ENCODE data around the gene PIGQ. TPM values are rescaled to one million over a fixed set of nuclear protein-coding genes. Genes with fewer than 3 reads are reported as not detected.

The PIGQ gene
- total and polyA plus RNA-seq, 2 experiments from 2014 or later: 30.2 to 62.3 TPM

GRCh38 chr16:603933-604332, 34.2 kb downstream of the PIGQ start (continued):
- TF ChIP-seq EZH2 (IDR thresholded peaks at IDR 0.05; ENCODE audit: low read depth, unreplicated experiment) (no peak), ETS1 (IDR thresholded peaks at IDR 0.05) (no peak), STAT1 (IDR thresholded peaks at IDR 0.05; ENCODE audit: unreplicated experiment) (no peak), JUNB (IDR thresholded peaks at IDR 0.05; ENCODE audit: unreplicated experiment) (no peak), ZNF331 (CRISPR knock-in tag; IDR thresholded peaks at IDR 0.05; ENCODE audit: low read depth) (no peak), EZH2phosphoT487 (IDR thresholded peaks at IDR 0.05; ENCODE audit: unreplicated experiment) (no peak), ZNF462 (CRISPR knock-in tag; IDR thresholded peaks at IDR 0.05) (no peak)

- Histone ChIP-seq H3K27ac (ENCODE audit: low read depth) (no peak overlapping the region), H3K4me3 (no peak overlapping the region), H4K20me1 (replicated peaks; ENCODE audit: insufficient read depth) (peaks cover 4% of the 10 kb centered on the region; the same call in 1 of the 2 replicates), H2AFZ (no peak overlapping the region), H3K4me2 (no peak overlapping the region), H3K36me3 (ENCODE audit: insufficient read depth) (no peaks in the 10 kb centered on the region), H3K9me2 (ENCODE audit: insufficient read depth) (no peaks in the 10 kb centered on the region), H3F3A (replicated peaks; ENCODE audit: low read depth) (peaks cover 4% of the 10 kb centered on the region), H3K79me2 (replicated peaks; ENCODE audit: insufficient read depth) (peaks cover 32% of the 10 kb centered on the region), H3K4me1 (ENCODE audit: insufficient read depth) (no peaks in the 10 kb centered on the region), H3K27me3 (ENCODE audit: insufficient read depth) (no peaks in the 10 kb centered on the region)
- H3K4me1 Mint-ChIP-seq: peaks cover 9% of the 10 kb centered on the region
- H3K4me3 Mint-ChIP-seq: no peak overlapping the region
- no peak for TF ChIP-seq REST (IDR thresholded peaks at IDR 0.05; ENCODE audit: unreplicated experiment)
- no peak for TF ChIP-seq ZNF114 (CRISPR knock-in tag; IDR thresholded peaks at IDR 0.05)
- no peak for TF ChIP-seq EZH2 (IDR thresholded peaks at IDR 0.05; ENCODE audit: low read depth, unreplicated experiment)
- TF ChIP-seq ZNF331 (CRISPR knock-in tag; IDR thresholded peaks at IDR 0.05; ENCODE audit: low read depth): no peak
- TF ChIP-seq EZH2phosphoT487 (IDR thresholded peaks at IDR 0.05; ENCODE audit: unreplicated experiment): no peak
- no peak for TF ChIP-seq CREB1 (CRISPR knock-in tag; IDR thresholded peaks at IDR 0.05; ENCODE audit: low read depth)
- no peak for TF ChIP-seq POLR2AphosphoS5 (IDR thresholded peaks at IDR 0.05; ENCODE audit: low read depth)
- no peak for TF ChIP-seq STAT1 (IDR thresholded peaks at IDR 0.05; ENCODE audit: unreplicated experiment)
- TF ChIP-seq ETS1 (IDR thresholded peaks at IDR 0.05): no peak
- no peak for TF ChIP-seq JUNB (IDR thresholded peaks at IDR 0.05; ENCODE audit: unreplicated experiment)
- TF ChIP-seq NANOG (IDR thresholded peaks at IDR 0.05; ENCODE audit: borderline replicate concordance): no peak
- no peak for ATAC-seq
- H3K9me3 Mint-ChIP-seq: peaks cover 21% of the 10 kb centered on the region
- H3K36me3 Mint-ChIP-seq (ENCODE audit: low read depth): peaks cover 15% of the 10 kb centered on the region; the same call in 2 of the 3 replicates
- H3K27me3 Mint-ChIP-seq (ENCODE audit: insufficient read depth, low read depth, poor library complexity): peaks cover 10% of the 10 kb centered on the region
- no peak overlapping the region for H3K27ac Mint-ChIP-seq
- no peak for DNase-seq (ENCODE audit: low spot score)
These were observed 37.0 kb downstream of the PIGQ start for GRCh38 chr16:606656-607307.

Measured in GM23338 (cell line).